HEK293 (cell line): ENCODE data around the gene SETD2.

ENCODE experiments used
- YY1 ChIP-seq: fragments of 450-650 bp; formaldehyde crosslinking; IDR thresholded peaks from 2 replicates; pipeline ENCODE4 v1.5.1; 2018; ENCODE audit warnings: missing biosample characterization, missing genetic modification characterization
- ZNF146 ChIP-seq: fragments of 450-650 bp; formaldehyde crosslinking; IDR thresholded peaks from 2 replicates; pipeline ENCODE4 v1.5.1; 2016; ENCODE audit warnings: missing biosample characterization, missing genetic modification characterization
- ZNF302 ChIP-seq: fragments of 450-650 bp; formaldehyde crosslinking; IDR thresholded peaks from 2 replicates; pipeline ENCODE4 v1.5.1; 2016; ENCODE audit warnings: missing biosample characterization, missing genetic modification characterization, low read depth
- ZNF529 ChIP-seq: fragments of 450-650 bp; formaldehyde crosslinking; IDR thresholded peaks from 2 replicates; pipeline ENCODE4 v1.5.1; 2017; ENCODE audit warnings: missing genetic modification characterization, missing biosample characterization; ENCODE audit not compliant: insufficient replicate concordance
- ZNF777 ChIP-seq: fragments of 450-650 bp; formaldehyde crosslinking; IDR thresholded peaks from 2 replicates; pipeline ENCODE4 v1.5.1; 2017; ENCODE audit warnings: missing biosample characterization, missing genetic modification characterization, borderline replicate concordance
- ZNF792 ChIP-seq: fragments of 450-650 bp; formaldehyde crosslinking; IDR thresholded peaks from 2 replicates; pipeline ENCODE4 v1.5.1; 2016; ENCODE audit warnings: missing biosample characterization, missing genetic modification characterization
- TF ChIP-seq, protein P1 (sequence below): fragments of 450-650 bp; formaldehyde crosslinking; IDR thresholded peaks from 2 replicates; pipeline ENCODE4 v1.5.1; 2016; ENCODE audit warnings: missing biosample characterization, missing genetic modification characterization
- TF ChIP-seq, protein P2 (sequence below): fragments of 450-650 bp; formaldehyde crosslinking; IDR thresholded peaks from 2 replicates; pipeline ENCODE4 v1.5.1; 2016; ENCODE audit warnings: missing biosample characterization, missing genetic modification characterization, low read depth
- TF ChIP-seq, protein P3 (sequence below): fragments of 450-650 bp; formaldehyde crosslinking; IDR thresholded peaks from 2 replicates; pipeline ENCODE4 v1.5.1; 2016; ENCODE audit warnings: missing biosample characterization, missing genetic modification characterization
- TF ChIP-seq, protein P4 (sequence below): fragments of 450-650 bp; formaldehyde crosslinking; IDR thresholded peaks from 2 replicates; pipeline ENCODE4 v1.5.1; 2016; ENCODE audit warnings: missing biosample characterization, missing genetic modification characterization

DNA sequence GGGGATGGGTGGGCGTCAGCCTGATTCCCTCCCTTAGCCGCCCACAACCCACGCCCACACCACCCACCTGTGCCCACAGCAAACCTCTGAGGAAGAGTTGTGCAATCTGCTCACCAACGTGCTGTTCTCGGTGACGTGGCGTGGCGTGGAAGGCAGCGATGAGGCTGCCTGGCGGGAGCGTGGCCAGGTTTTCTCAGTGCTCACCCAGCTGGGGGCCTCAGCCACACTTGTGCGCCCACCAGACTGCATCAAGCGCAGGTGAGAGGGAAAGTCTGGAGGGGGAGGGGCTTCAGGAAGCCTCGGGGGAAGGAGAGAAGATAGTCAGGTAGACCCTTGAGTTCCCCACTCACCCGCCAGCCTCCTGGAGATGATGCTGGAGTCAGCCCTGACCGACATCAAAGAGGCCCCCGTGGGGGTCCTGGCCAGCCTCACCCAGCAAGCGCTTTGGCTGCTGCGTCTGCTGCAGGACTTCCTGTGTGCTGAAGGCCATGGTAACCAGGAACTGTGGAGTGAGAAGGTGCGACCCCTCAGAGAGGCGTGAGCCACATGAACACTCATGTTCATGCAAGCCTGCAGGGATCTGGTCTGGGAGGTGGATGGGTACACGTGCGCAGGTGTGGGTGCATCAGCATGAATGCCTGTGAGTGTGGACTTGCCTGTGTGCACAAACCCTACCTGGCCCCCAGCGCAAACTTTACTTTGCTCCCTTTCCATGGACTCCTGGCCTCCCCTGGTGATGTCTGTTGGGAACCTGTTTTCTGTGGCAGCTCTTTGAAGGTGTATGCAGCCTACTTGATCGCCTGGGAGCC, 162.8 kb downstream of the SETD2 start:
- TF ChIP-seq, protein P1, sequence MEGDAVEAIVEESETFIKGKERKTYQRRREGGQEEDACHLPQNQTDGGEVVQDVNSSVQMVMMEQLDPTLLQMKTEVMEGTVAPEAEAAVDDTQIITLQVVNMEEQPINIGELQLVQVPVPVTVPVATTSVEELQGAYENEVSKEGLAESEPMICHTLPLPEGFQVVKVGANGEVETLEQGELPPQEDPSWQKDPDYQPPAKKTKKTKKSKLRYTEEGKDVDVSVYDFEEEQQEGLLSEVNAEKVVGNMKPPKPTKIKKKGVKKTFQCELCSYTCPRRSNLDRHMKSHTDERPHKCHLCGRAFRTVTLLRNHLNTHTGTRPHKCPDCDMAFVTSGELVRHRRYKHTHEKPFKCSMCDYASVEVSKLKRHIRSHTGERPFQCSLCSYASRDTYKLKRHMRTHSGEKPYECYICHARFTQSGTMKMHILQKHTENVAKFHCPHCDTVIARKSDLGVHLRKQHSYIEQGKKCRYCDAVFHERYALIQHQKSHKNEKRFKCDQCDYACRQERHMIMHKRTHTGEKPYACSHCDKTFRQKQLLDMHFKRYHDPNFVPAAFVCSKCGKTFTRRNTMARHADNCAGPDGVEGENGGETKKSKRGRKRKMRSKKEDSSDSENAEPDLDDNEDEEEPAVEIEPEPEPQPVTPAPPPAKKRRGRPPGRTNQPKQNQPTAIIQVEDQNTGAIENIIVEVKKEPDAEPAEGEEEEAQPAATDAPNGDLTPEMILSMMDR, result no peak
- TF ChIP-seq, protein P2, sequence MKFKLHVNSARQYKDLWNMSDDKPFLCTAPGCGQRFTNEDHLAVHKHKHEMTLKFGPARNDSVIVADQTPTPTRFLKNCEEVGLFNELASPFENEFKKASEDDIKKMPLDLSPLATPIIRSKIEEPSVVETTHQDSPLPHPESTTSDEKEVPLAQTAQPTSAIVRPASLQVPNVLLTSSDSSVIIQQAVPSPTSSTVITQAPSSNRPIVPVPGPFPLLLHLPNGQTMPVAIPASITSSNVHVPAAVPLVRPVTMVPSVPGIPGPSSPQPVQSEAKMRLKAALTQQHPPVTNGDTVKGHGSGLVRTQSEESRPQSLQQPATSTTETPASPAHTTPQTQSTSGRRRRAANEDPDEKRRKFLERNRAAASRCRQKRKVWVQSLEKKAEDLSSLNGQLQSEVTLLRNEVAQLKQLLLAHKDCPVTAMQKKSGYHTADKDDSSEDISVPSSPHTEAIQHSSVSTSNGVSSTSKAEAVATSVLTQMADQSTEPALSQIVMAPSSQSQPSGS (tag by site-specific recombination), result no peak
- TF ChIP-seq ZNF302 (tag by site-specific recombination) (no peak), ZNF529 (no peak), ZNF792 (tag by site-specific recombination) (no peak), ZNF146 (tag by site-specific recombination) (no peak), ZNF777 (no peak), YY1 (tag by site-specific recombination) (no peak)
- TF ChIP-seq, protein P3, sequence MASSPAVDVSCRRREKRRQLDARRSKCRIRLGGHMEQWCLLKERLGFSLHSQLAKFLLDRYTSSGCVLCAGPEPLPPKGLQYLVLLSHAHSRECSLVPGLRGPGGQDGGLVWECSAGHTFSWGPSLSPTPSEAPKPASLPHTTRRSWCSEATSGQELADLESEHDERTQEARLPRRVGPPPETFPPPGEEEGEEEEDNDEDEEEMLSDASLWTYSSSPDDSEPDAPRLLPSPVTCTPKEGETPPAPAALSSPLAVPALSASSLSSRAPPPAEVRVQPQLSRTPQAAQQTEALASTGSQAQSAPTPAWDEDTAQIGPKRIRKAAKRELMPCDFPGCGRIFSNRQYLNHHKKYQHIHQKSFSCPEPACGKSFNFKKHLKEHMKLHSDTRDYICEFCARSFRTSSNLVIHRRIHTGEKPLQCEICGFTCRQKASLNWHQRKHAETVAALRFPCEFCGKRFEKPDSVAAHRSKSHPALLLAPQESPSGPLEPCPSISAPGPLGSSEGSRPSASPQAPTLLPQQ, result no peak
- TF ChIP-seq, protein P4, sequence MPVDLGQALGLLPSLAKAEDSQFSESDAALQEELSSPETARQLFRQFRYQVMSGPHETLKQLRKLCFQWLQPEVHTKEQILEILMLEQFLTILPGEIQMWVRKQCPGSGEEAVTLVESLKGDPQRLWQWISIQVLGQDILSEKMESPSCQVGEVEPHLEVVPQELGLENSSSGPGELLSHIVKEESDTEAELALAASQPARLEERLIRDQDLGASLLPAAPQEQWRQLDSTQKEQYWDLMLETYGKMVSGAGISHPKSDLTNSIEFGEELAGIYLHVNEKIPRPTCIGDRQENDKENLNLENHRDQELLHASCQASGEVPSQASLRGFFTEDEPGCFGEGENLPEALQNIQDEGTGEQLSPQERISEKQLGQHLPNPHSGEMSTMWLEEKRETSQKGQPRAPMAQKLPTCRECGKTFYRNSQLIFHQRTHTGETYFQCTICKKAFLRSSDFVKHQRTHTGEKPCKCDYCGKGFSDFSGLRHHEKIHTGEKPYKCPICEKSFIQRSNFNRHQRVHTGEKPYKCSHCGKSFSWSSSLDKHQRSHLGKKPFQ (tag by site-specific recombination), result no peak
